GM23338 (cell line): ENCODE data around the gene P4HTM. TPM values are rescaled to one million over a fixed set of nuclear protein-coding genes. Genes with fewer than 3 reads are reported as not detected.
A peak's percentile ranks its signal among the peaks of the same experiment; 100 is the strongest.
"Not testable (repeated sequence)": the region's sequence is repeated elsewhere in the genome, so short reads cannot be mapped to it uniquely, and the experiment has no call there.

Experiments
- ATAC-seq: fragments of 200-7000 bp; cut with Tn5 transposase; 3 replicates; pipeline ENCODE4 v1.9.1; 2020
- DNase-seq: peaks from one replicate; pipeline ENCODE4 v3.0.0-alpha.2; 2015; ENCODE audit warnings: low spot score
- H2AFZ ChIP-seq: fragments of 200-600 bp; sonication (generic); 2 replicates; pipeline ENCODE4 v1.8.0; 2016; ENCODE audit warnings: antibody characterized with exemption, mild to moderate bottlenecking, moderate library complexity
- H3F3A ChIP-seq: fragments of 200-600 bp; sonication (generic); replicated peaks from 2 replicates; pipeline ENCODE4 v1.8.0; 2017; ENCODE audit warnings: antibody characterized with exemption, mixed run types, low read depth
- H3K27ac ChIP-seq: fragments of 200-600 bp; sonication (generic); 2 replicates; pipeline ENCODE4 v1.6.1; 2016; ENCODE audit warnings: low read depth
- H3K27me3 ChIP-seq: fragments of 200-600 bp; sonication (generic); 2 replicates; pipeline ENCODE4 v1.8.0; 2016; ENCODE audit warnings: mild to moderate bottlenecking, mixed run types, moderate library complexity; ENCODE audit not compliant: insufficient read depth
- H3K36me3 ChIP-seq: fragments of 200-600 bp; sonication (generic); 2 replicates; pipeline ENCODE4 v1.8.0; 2016; ENCODE audit warnings: mild to moderate bottlenecking; ENCODE audit not compliant: insufficient read depth
- H3K4me1 ChIP-seq: fragments of 200-600 bp; sonication (generic); 2 replicates; pipeline ENCODE4 v1.8.0; 2016; ENCODE audit warnings: mild to moderate bottlenecking, moderate library complexity; ENCODE audit not compliant: insufficient read depth
- H3K4me2 ChIP-seq: fragments of 200-600 bp; sonication (generic); 2 replicates; pipeline ENCODE4 v1.7.1; 2017; ENCODE audit warnings: mixed run types
- H3K4me3 ChIP-seq: fragments of 200-600 bp; sonication (generic); 2 replicates; pipeline ENCODE4 v1.6.1; 2016; ENCODE audit warnings: mixed run types
- H3K79me2 ChIP-seq: fragments of 200-600 bp; sonication (generic); replicated peaks from 2 replicates; pipeline ENCODE4 v1.8.0; 2017; ENCODE audit warnings: mild to moderate bottlenecking; ENCODE audit not compliant: insufficient read depth
- H3K9me2 ChIP-seq: fragments of 200-600 bp; sonication (generic); 2 replicates; pipeline ENCODE4 v1.8.0; 2017; ENCODE audit not compliant: insufficient read depth
- H4K20me1 ChIP-seq: fragments of 200-600 bp; sonication (generic); replicated peaks from 2 replicates; pipeline ENCODE4 v1.8.0; 2017; ENCODE audit warnings: mild to moderate bottlenecking; ENCODE audit not compliant: insufficient read depth
- H3K27ac Mint-ChIP-seq: 2 replicates; pipeline ENCODE4 v1.8.0; 2020; ENCODE audit warnings: inconsistent platforms, mild to moderate bottlenecking, moderate library complexity, mixed read lengths
- H3K27me3 Mint-ChIP-seq: 3 replicates; pipeline ENCODE4 v1.8.0; 2022; ENCODE audit warnings: low read depth, mild to moderate bottlenecking, moderate library complexity, mixed read lengths, inconsistent platforms; ENCODE audit not compliant: insufficient read depth, poor library complexity
- H3K36me3 Mint-ChIP-seq: 3 replicates; pipeline ENCODE4 v1.8.0; 2021; ENCODE audit warnings: low read depth, mild to moderate bottlenecking, inconsistent platforms, moderate library complexity, mixed read lengths
- H3K4me1 Mint-ChIP-seq: 3 replicates; pipeline ENCODE4 v1.8.0; 2020; ENCODE audit warnings: mild to moderate bottlenecking, inconsistent platforms, mixed read lengths
- H3K4me3 Mint-ChIP-seq: 3 replicates; pipeline ENCODE4 v1.8.0; 2021; ENCODE audit warnings: moderate library complexity, mild to moderate bottlenecking, inconsistent platforms, mixed read lengths
- H3K9me3 Mint-ChIP-seq: 3 replicates; pipeline ENCODE4 v1.8.0; 2020; ENCODE audit warnings: moderate library complexity, mild to moderate bottlenecking, inconsistent platforms, mixed read lengths
- CTCF ChIP-seq, 2 experiments: fragments of 200-600 bp in 1 of 2; sonication (generic) in 1 of 2; conservative IDR thresholded peaks; 2 replicates each; pipeline versions ENCODE4 v1.5.1 to v1.6.1; 2016 to 2017; ENCODE audit warnings: antibody characterized with exemption in 2 of 2, low read depth in 2 of 2, mild to moderate bottlenecking in 2 of 2, moderate library complexity in 1 of 2
- POLR2AphosphoS5 ChIP-seq: IDR thresholded peaks from 2 replicates; pipeline ENCODE4 v1.6.1; 2016; ENCODE audit warnings: antibody characterized with exemption, low read depth
- ZNF462 ChIP-seq: fragments of 250-450 bp; sonication (Bioruptor Pico); IDR thresholded peaks from 2 replicates; pipeline ENCODE4 v1.5.0; 2020; ENCODE audit warnings: mild to moderate bottlenecking, moderate library complexity
- polyA plus RNA-seq: library from polyadenylated mRNA; unstranded; fragments of >200 nt; fragmentation: Nextera tagmentation; extraction: Ambion mirVana; gene quantifications from 2 replicates; pipeline ENCODE4 v1.2.1, GENCODE V29; 2016
- total RNA-seq: library from RNA; depleted of rRNA; stranded (reverse); fragments of >200 nt; shearing (Covaris generic); gene quantifications from 2 replicates; pipeline ENCODE4 v1.2.3, GENCODE V29; 2014

Gene P4HTM
- total and polyA plus RNA-seq, 2 experiments from 2014 or later: 15.9 to 28.7 TPM

- TF ChIP-seq CTCF (conservative IDR thresholded peaks at IDR 0.05; ENCODE audit: low read depth in 2 of 2): peak; percentile 49 to 52
These were observed 17.2 kb downstream of the P4HTM start, which contains the start of gene WDR6 (continued) for GRCh38 chr3:49007068-49007770.

GRCh38 chr3:49007771-49008528, 17.9 kb downstream of the P4HTM start:
- H3K36me3 Mint-ChIP-seq: peaks cover 25% of the 10 kb centered on the region
- Histone ChIP-seq H3K79me2 (peaks cover 54% of the 10 kb centered on the region), H3K4me1 (peaks cover 9% of the 10 kb centered on the region), H3K4me3 (peak overlapping the region; percentile 99), H3K9me2 (no peaks in the 10 kb centered on the region), H3F3A (0 out of 2 replicates have a peak, but pooled peaks cover 5% of the 10 kb centered on the region), H3K27ac (peak overlapping the region; percentile 100), H4K20me1 (peaks cover 34% of the 10 kb centered on the region), H3K4me2 (peak overlapping the region; percentile 95), H3K36me3 (peaks cover 8% of the 10 kb centered on the region; the same call in 1 of the 2 replicates), H3K27me3 (no peaks in the 10 kb centered on the region), H2AFZ (peak overlapping the region; percentile 88; the same call in 1 of the 2 replicates)
- H3K4me3 Mint-ChIP-seq: peak overlapping the region; percentile 98
- peak; percentile 96 for DNase-seq
- peak; percentile 66 for ATAC-seq
- H3K4me1 Mint-ChIP-seq: peaks cover 15% of the 10 kb centered on the region
- H3K27me3 Mint-ChIP-seq: peaks cover 12% of the 10 kb centered on the region
- H3K9me3 Mint-ChIP-seq: peaks cover 3% of the 10 kb centered on the region; the same call in 2 of the 3 replicates
- H3K27ac Mint-ChIP-seq: peak overlapping the region; percentile 100
- TF ChIP-seq ZNF462 (CRISPR knock-in tag): no peak
- peak; percentile 59; the same call in 1 of the 2 replicates for TF ChIP-seq POLR2AphosphoS5
- no peak; a peak in 1 of 4 replicates for TF ChIP-seq CTCF (conservative IDR thresholded peaks at IDR 0.05; ENCODE audit: low read depth in 2 of 2)

DNA sequence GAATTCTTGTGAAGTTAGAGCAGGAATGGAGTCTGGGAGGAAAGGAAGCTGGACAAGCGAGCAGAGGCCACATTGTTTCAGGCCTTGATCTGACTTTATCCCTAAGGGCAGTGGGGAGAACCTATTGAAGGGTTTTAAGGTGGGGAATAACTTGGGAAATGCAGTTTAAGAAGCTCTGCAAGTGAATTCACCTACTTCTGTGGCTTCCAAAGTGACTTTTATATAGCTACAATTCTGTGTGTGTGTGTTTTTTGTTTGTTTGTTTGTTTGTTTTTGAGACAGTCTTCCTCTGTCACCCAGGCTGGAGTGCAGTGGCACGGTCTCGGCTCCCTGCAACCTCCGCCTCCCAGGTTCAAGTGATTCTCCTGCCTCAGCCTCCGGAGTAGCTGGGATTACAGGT, 18.6 kb downstream of the P4HTM start:
- DNase-seq, H3K4me1 ChIP-seq, H3F3A ChIP-seq, ATAC-seq, H3K9me3 Mint-ChIP-seq, H2AFZ ChIP-seq, H3K27me3 ChIP-seq, H3K9me2 ChIP-seq, H3K36me3 ChIP-seq: not testable (repeated sequence)
- peak overlapping the region; percentile 79; the same call in 1 of the 2 replicates for H3K27ac Mint-ChIP-seq
- H3K79me2 ChIP-seq: peaks cover 55% of the 10 kb centered on the region
- H3K27me3 Mint-ChIP-seq: peaks cover 16% of the 10 kb centered on the region
- H3K27ac ChIP-seq: peak overlapping the region; percentile 69; the same call in 1 of the 2 replicates
- H3K4me1 Mint-ChIP-seq: peaks cover 15% of the 10 kb centered on the region
- peak overlapping the region; percentile 95 for H3K4me2 ChIP-seq
- peak overlapping the region; percentile 99 for H3K4me3 ChIP-seq
- peaks cover 32% of the 10 kb centered on the region for H3K36me3 Mint-ChIP-seq
- H3K4me3 Mint-ChIP-seq: peak overlapping the region; percentile 98
- peaks cover 34% of the 10 kb centered on the region for H4K20me1 ChIP-seq
